ENCODE data around the gene AVPI1.
"Not testable (repeated sequence)": the region's sequence is repeated elsewhere in the genome, so short reads cannot be mapped to it uniquely, and the experiment has no call there.

AVPI1 gene

GRCh38 chr10:97640868-97641811, 45.9 kb downstream of the AVPI1 start:
- H3K4me1 Mint-ChIP-seq = peaks cover 26% of the 10 kb centered on the region
- H3K4me3 Mint-ChIP-seq = peak overlapping the region; percentile 97
- H3K27ac Mint-ChIP-seq = peak overlapping the region; percentile 89
- no peaks in the 10 kb centered on the region for H3K27me3 Mint-ChIP-seq
- peaks cover 3% of the 10 kb centered on the region for H3K36me3 Mint-ChIP-seq
- no peaks in the 10 kb centered on the region for H3K9me3 Mint-ChIP-seq

- Mint-ChIP-seq H3K27me3 (no peaks in the 10 kb centered on the region), H3K4me1 (peaks cover 26% of the 10 kb centered on the region), H3K36me3 (peaks cover 3% of the 10 kb centered on the region), H3K9me3 (no peaks in the 10 kb centered on the region), H3K27ac (peak within 1 kb of the TSS; percentile 89), H3K4me3 (peak within 1 kb of the TSS; percentile 97)
Observed at GRCh38 chr10:97640174-97640867, 46.7 kb downstream of the AVPI1 start, which contains the start of gene PI4K2A. TSS of gene PI4K2A (plus strand) at chr10:97640671. CDS start at chr10:97640743, 72 bp downstream.

GRCh38 chr10:97639090-97639489, 48.0 kb downstream of the AVPI1 start:
- H3K9me3 Mint-ChIP-seq, H3K27me3 Mint-ChIP-seq, H3K36me3 Mint-ChIP-seq, H3K4me3 Mint-ChIP-seq, H3K27ac Mint-ChIP-seq: not testable (repeated sequence)
- peaks cover 26% of the 10 kb centered on the region for H3K4me1 Mint-ChIP-seq

- Mint-ChIP-seq H3K36me3 (peaks cover 2% of the 10 kb centered on the region), H3K27ac (no peak overlapping the region), H3K27me3 (no peaks in the 10 kb centered on the region), H3K9me3 (no peaks in the 10 kb centered on the region), H3K4me1 (peaks cover 21% of the 10 kb centered on the region), H3K4me3 (no peak overlapping the region)
Observed at GRCh38 chr10:97635577-97635976, 51.5 kb downstream of the AVPI1 start.

- H3K4me3 Mint-ChIP-seq = peak overlapping the region; percentile 98
- peak overlapping the region; percentile 92 for H3K27ac Mint-ChIP-seq
- no peaks in the 10 kb centered on the region for H3K27me3 Mint-ChIP-seq
Observed at GRCh38 chr10:97633921-97634320, 53.1 kb downstream of the AVPI1 start.

GRCh38 chr10:97632949-97633884, 53.8 kb downstream of the AVPI1 start, which contains the start of gene MORN4:
TSS of gene MORN4 (minus strand) at chr10:97633500. CDS start at chr10:97619653, 13,847 bp downstream.
- H3K36me3 Mint-ChIP-seq = peaks cover 2% of the 10 kb centered on the region
- H3K27ac Mint-ChIP-seq = peak within 1 kb of the TSS; percentile 92
- peaks cover 17% of the 10 kb centered on the region for H3K4me1 Mint-ChIP-seq
- peak within 1 kb of the TSS; percentile 98 for H3K4me3 Mint-ChIP-seq
- no peaks in the 10 kb centered on the region for H3K27me3 Mint-ChIP-seq
- no peaks in the 10 kb centered on the region for H3K9me3 Mint-ChIP-seq

More at GRCh38 chr10:97633921-97634320, 53.1 kb downstream of the AVPI1 start:
- Mint-ChIP-seq H3K4me1 (peaks cover 17% of the 10 kb centered on the region), H3K36me3 (peaks cover 2% of the 10 kb centered on the region), H3K9me3 (no peaks in the 10 kb centered on the region)

- Mint-ChIP-seq H3K4me3 (no peak overlapping the region), H3K9me3 (no peaks in the 10 kb centered on the region), H3K27me3 (no peaks in the 10 kb centered on the region), H3K36me3 (peaks cover 2% of the 10 kb centered on the region), H3K27ac (no peak overlapping the region), H3K4me1 (peaks cover 17% of the 10 kb centered on the region)
Observed at GRCh38 chr10:97631098-97631497, 55.9 kb downstream of the AVPI1 start.

- Mint-ChIP-seq H3K27me3 (no peaks in the 10 kb centered on the region), H3K36me3 (peaks cover 2% of the 10 kb centered on the region), H3K4me3 (no peak overlapping the region), H3K9me3 (no peaks in the 10 kb centered on the region), H3K4me1 (peaks cover 17% of the 10 kb centered on the region), H3K27ac (no peak overlapping the region)
Observed at GRCh38 chr10:97629289-97629688, 57.8 kb downstream of the AVPI1 start.

GRCh38 chr10:97628228-97628627, 58.8 kb downstream of the AVPI1 start:
- H3K9me3 Mint-ChIP-seq = no peaks in the 10 kb centered on the region
- no peak overlapping the region for H3K27ac Mint-ChIP-seq
- peaks cover 1% of the 10 kb centered on the region for H3K36me3 Mint-ChIP-seq
- H3K4me3 Mint-ChIP-seq = no peak overlapping the region
- H3K4me1 Mint-ChIP-seq = peaks cover 9% of the 10 kb centered on the region
- H3K27me3 Mint-ChIP-seq = no peaks in the 10 kb centered on the region

- H3K9me3 Mint-ChIP-seq = no peaks in the 10 kb centered on the region
- H3K27ac Mint-ChIP-seq = no peak overlapping the region
- peaks cover 4% of the 10 kb centered on the region for H3K4me1 Mint-ChIP-seq
- no peaks in the 10 kb centered on the region for H3K27me3 Mint-ChIP-seq
- H3K36me3 Mint-ChIP-seq = no peaks in the 10 kb centered on the region
- no peak overlapping the region for H3K4me3 Mint-ChIP-seq
Observed at GRCh38 chr10:97627731-97628130, 59.3 kb downstream of the AVPI1 start.

Data from activated naive CD4-positive, alpha-beta T cell treated with anti-CD3 and anti-CD28 coated beads, Interleukin-2, amount 50 U/mL, for 24 hours (primary cell).